GM21619 (cell line): ENCODE measurements around the gene MFSD12.

Experiments used
- ATAC-seq: cut with Tn5 transposase; IDR thresholded peaks from one replicate; pipeline ENCODE4 v1.9.1; 2021; ENCODE audit not compliant: unreplicated experiment

Gene MFSD12

DNA sequence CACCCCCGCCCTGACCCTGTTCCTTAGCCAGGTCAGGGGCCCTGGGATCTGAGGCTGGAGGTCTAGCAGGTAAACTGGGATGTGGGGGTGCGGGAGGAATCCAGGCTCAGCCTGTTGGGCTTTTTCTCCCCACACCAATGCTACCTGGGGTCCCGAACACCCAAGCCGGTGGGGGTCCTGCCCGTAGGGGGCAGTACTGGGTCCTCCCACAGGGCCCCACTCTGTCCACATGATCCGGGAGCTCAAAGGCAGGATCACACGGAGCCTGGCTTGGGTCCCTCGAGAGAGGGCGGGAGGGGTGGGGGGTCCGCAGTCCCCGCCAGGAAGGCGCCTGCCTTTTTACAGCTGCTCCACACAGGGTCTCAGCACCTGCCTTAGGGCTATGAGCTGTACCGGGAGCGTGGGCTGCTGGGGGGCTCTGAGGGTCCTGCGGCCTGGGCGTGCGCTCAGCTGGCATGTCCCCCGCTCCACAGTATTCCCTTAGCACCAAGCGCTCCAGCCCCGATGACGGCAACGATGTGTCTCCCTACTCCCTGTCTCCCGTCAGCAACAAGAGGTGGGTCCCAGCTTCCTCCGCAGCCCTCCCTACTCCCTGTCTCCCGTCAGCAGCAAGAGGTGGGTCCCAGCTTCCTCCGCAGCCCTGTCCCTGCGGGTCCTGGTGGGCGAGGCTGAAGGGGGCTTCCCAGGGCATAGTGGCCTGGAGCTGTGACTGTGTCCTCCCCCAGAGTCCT, 30.7 kb downstream of the MFSD12 start:
- ATAC-seq = no peak

DNA sequence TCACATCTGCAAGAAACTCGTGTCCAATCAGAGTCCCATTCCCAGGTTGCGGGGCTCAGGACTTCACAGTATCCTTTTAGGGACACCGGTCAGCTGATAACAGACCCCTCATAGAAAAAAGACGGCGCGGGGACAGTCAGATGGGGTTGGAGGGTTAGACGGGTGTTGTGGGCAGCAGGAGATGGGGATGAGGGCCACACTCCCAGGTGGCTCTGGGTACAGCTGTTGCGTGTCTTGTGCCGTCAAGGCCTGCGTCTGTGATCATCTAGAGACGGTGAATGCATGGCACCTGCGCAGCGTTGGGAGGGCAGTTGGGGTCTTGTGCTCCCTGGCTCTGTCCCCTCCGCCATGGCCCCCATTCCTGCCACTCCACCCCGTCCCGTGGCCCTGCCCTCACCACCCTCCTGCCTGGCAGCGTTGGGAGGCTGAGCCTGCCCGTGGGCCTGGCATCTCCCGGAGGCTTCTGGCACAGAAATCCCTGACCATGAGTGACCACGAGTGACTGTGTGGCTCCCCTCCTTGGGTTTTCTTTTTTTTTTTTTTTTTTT, 32.4 kb downstream of the MFSD12 start:
- no peak for ATAC-seq

DNA sequence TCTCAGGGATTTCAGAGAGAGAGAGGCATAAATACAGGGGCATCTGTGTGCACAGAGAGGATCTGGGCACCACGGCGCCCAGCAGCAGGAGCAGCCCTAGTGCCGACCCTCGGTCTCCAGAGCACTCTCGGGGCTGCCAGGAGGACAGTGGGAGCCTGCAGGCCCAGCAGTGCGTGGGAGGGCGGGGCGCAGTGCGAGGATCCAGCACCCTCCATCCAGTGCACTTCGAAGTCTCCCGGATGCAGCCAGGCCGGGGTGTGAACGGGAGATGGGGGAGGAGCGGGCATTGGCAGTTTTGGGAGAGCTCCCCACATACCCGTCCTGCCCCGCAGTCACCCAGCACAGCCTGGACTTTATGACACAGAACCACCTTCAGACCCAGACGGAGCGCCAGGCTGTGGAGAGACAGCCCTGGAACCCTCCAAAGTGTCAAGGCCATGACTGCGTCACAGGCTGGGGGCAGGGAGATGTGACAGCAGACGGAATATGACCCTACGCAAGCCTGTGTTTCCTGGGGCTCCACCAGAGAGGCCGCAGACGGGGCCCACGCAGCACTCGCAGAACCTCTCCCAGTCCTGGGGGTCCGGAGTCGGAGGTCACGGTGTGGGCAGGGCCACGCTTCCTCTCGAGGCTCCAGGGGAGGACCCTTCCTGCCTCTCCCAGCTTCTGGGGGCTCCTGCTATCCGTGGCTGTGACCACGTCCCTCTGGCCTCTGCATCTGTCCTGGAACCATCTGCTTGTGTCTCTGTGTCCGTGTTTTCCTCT, 33.1 kb downstream of the MFSD12 start:
- no peak for ATAC-seq

DNA sequence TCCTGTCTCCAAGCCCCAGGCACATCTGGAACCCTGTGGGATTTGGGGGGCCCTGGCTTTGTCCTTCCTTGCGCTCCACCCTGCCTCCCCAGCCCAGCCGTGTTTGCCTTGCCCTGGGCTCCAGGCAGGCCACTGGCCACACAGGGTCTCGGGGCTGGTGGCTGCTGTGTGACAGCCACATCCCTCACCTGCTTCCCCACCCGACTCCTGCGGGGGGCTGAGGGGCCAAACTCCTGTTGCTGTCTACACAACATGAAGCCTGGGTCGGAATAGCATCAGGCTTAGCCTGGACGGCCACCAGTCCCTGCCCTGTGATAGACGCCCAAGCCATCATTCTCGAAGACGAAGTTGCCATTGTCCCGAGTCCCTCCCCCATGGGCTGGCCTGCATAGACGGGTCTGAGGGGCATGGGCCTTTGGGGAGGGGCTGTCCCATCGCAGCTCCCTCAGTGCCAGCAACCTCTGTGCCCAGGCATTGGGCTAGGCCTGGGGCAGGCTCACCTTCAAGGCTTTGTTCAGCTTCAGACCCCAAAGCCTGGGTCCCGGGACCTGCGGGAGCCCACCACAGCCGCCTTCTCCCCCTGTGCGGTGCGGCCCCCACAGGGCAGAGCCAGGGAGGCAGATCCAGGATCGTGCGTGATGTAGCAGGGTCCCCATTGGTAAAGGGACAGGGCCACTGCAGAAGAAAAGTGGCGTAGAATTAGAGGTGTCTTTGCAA, 33.9 kb downstream of the MFSD12 start:
- ATAC-seq = no peak

DNA sequence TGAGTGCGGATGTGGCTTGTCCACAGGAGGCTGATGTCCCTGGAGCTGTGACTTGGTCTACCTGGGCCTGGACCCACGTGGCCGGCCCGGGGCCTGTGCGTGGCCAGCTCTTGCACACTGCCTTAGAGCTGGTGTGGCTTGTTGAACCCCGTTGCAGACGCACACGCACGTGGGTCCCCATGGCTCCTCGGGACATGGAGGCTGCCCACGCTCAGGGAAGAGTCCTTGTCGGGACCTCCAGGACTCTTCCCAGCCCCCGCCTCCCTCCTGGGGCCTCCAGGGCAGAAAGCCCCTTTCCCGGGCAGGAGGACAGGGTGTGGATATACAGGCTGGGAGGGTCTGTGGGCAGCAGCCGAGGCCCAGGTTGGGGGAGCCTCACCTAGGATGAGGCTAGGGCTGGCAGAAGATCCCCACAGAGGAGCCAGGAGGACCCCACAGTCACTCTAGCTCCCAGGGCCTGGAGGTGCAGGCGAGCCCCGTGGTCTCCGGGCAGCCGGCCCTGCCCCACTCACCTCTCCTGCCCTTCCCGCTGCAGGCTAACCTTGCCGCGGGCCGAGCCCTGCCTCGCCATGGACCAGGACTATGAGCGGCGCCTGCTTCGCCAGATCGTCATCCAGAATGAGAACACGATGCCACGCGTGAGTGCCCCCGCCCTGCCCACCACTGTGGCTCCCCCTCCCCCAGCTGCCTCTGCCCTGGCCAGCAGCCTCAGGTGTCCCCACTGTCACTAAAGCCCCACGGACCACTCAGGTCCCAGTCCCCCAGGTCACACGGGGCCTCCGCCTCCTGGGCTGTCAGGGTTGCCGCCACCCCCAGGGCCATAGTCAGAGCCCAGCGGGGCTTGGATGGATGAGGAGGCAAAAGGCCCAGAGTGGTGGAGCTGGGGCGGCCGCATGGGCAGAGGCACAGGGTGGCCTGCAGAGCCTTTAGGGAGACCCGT, 34.7 kb downstream of the MFSD12 start:
- ATAC-seq = no peak

DNA sequence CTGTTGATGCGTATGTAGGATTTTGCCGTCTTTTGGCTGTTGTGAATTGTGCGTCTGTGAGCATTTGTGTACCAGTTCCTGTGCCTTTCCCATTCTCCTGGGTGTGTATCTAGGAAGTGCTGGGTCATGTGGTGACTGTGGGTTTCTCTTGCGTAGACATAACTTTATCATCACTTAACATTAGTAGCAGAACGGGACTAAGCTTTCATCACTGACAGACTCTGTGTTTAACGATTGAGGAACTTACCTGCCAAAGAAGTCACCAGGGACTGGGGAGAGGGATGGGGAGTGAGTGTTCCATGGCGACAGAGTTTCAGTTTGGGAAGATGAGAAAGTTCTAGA, 36.3 kb downstream of the MFSD12 start:
- ATAC-seq = no peak

DNA sequence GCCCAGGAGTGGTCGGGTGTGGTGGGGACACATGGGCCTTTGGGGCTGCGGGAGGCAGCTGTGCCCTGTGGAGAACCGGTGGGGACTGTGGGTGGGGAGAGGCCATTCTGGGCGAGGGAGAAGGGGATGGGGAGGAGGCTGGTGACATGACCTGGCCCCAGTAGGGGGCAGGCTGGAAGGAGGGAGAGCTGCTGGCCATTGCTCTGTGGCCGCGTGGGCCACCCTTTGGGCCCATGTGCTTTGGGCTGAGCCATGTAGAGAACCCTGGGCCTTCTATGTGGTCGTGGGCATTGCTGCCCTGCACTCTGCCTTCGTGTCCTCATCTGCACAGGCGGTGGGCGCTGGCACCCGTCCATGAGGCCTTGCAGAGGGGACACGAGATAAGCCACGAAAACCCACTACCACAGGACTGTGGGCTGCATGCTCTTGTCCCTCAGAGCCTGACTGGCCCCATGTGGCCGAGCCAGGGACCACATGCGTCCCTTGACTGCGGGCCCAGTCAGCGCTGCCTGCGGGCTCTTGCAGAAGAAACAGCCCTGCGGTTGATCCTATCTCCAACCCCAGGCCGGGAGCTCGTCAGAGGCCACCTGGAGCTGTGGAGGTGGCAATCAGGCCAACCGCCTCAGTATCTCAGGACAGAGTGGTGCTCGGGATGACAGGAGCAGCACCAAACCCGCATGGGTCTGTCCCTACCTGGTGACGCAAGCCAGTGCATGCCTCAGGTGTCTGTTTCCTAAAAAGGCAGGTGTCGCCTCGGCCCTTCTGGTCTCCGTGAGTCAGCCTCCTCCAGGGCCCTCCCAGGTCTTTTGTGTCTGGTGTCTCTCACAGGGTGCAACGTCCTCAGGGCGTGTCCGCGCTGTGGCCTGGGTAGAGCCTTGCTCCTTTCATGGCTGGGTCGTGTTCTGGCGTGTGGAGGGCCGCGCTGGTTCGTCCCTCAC, 37.0 kb downstream of the MFSD12 start:
- no peak for ATAC-seq

DNA sequence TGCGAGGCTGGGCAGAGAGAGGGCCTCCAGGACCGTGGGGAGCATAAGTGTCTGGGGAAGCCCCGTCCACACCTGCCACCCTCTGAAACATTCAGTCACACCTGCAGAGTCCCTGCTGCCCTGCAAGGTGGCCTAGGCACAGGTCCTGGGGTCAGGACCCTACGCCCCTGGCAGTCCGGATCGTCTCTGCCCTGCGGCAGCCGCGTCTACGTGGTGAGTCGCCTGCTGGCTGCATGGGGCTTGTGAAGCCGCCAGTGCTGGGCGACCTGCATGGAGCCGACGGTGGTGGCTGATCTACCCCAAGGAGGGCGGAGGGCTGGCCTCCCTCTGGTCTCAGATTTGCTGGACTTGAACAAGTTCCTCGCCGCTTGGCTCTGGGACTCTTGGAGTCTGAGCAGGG, 38.3 kb downstream of the MFSD12 start:
- no peak for ATAC-seq

DNA sequence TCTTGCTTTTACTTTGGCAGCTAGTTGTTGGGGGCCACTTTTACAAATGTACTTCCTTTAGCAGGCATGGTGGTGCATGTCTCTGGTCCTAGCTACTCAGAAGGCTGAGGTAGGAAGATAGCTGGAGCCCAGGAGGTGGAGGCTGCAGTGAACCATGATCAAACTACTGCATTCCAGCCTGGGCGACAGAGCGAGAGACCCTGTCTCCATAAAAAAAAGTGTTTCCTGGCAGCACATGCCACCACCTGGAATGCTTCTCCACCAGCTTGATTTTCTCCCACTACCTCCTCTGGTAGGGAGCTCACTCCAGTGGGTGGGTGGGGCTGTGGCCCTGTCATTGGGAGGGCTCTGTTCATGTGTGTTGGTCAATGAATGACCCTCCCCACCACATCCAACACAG, 38.7 kb downstream of the MFSD12 start:
- no peak for ATAC-seq

GRCh38 chr19:3518255-3518654, 39.1 kb downstream of the MFSD12 start:
- no peak for ATAC-seq

DNA sequence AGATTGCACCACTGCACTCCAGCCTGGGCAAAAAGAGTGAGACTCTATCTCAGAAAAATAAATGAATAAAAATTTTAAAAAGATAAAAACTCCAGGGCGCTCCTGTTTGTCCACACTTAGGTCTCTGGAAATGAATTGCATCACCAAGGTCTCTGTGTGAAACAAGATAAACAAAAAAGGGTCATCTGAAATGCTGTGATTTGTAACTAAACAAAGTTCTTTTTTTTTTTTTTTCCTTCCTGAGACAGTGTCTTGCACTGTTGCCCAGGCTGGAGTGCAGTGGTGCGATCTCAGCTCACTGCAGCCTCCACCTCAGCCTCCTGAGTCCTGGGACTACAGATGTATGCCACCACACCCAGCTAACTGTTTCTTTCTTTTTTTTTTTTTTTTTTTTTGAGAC, 39.7 kb downstream of the MFSD12 start:
- ATAC-seq = no peak

DNA sequence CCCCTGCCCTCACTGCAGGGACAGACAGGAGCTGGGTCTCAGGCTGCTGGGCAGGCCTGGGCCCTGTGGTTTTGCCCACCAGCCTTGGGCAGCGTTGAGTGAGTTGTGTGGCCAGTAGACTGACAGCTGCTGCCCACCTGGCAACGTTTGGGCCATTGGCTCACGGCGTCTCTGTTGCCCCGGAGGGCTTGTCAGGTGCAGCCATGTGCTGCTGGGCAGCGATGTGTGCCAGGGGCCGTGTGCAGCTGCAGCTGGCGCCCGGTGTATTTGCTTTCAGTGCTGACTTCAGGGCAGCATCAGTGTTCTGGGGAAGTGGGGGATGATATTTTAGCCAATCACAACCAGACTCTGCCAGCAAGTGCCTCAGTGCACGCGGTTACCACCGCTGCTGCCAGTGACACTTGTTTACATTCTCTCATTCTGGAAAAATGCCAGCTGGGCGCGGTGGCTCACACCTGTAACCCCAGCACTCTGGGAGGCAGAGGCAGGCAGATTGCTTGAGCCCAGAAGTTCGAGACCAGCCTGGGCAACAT, 40.6 kb downstream of the MFSD12 start:
- no peak for ATAC-seq

DNA sequence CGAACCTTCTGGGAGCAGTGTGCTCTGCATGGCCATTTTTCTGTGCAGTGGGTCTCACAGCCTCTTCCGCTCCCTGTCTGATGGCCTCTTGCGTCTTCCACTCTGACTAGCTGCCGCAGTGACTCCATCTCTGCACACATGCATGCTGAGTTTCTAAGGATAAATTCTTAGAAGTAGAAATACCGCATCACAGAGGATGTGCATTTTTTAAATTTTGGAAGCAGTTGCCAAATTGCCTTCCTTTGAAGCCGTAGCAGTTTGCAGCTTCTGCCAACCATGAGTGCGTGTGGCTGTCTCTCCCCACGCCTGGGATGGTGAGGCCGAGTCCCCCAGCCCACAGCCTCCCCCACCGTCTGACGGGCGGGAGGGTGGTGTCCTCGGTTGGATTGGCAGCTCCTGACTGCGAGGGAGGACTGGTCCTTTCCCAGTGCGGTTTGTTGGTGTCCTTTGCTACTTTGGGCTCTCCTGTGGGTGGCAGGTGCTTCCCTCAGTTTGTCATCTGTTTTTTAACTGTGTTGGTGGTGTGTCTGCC, 41.4 kb downstream of the MFSD12 start:
- ATAC-seq = no peak

- no peak for ATAC-seq
These were observed 42.5 kb downstream of the MFSD12 start for GRCh38 chr19:3514930-3515329.

GRCh38 chr19:3513229-3514140, 43.9 kb downstream of the MFSD12 start:
- no peak for ATAC-seq

DNA sequence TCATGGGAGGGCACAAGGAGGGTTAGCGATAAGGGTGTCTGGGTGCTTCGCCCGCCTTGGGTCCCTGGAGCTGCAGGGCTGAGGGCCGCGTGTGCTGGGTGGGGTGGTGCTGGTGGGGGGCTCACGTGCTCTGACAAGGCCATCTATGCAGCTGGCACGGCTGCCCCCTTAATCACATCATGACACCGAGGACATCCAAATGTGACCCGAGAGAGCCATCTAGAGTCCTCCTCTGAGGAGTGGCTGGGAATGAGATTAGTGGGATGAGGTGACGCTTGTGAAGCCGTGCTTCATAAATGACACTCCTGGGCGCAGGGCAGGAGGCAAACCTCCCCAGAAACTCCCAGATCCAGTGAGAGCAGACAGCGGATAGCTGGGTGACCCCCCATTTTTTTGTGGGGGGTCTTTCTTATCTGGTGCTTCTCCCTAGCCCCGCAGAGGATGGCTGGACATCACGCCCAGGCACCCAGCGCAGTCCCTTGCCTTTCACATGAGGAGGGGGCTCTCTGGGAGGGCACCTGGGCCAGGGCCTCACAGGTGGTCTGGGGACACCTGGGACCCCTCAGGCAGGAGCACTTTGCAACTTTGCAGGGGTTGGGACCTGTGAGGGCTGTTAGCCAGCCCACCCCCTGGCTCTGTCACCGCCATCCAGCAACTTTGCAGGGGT, 44.7 kb downstream of the MFSD12 start:
- ATAC-seq = no peak

- no peak for ATAC-seq
These were observed 45.7 kb downstream of the MFSD12 start for GRCh38 chr19:3511506-3512251.
